Measurements from ENCODE around the gene MAP4K2.

GRCh38 chr11:64850979-64851567 is 48.1 kb upstream of the MAP4K2 start:
- TF ChIP-seq CTCF (IDR thresholded peaks at IDR 0.05), result no peak
- TF ChIP-seq POLR2A (IDR thresholded peaks at IDR 0.05), result no peak
